HG03103 (cell line): ENCODE data around the gene UBE2R2.

ENCODE experiments used
- ATAC-seq: cut with Tn5 transposase; IDR thresholded peaks from one replicate; pipeline ENCODE4 v1.9.1; 2021; ENCODE audit warnings: low read depth; ENCODE audit not compliant: unreplicated experiment

The UBE2R2 gene

DNA sequence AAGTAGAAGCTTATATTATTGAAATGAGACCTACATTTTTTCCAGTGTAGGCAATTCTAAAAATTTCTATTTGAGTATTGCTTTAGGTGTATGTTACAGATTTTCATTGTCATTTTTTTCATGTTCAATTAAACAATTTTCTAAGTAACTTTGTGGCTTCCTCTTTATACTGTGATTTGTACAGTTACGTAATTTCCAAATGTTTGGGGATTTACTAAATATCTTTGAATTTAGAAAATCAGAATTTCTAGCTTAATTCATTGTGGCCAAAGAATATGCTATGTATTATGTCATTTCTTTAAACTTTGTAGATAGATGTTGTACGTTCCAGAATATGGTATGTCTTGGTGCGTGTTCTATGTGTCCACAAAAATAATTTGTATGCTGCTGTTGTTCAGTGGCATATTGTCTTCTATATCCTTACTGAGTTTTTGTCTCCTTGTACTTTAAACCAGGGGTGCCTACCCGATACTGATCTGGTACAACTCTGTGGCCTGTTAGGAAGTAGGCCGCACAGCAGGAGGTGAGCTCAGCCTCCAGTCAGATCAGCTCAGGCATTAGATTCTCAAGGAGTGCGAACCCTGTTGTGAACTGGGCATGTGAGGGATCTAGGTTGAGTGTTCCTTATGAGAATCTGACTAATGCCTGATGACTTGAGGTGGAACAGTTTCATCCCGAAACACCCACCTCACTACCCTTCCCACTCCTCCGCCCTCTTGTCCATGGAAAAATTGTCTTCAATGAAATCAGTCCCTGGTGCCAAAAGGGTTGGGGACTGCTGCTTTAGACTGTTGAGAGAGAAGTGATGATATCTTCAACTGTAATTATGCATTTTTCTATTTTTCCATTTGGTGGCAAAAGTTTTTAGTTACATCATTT, 63.5 kb downstream of the UBE2R2 start:
- no peak for ATAC-seq

DNA sequence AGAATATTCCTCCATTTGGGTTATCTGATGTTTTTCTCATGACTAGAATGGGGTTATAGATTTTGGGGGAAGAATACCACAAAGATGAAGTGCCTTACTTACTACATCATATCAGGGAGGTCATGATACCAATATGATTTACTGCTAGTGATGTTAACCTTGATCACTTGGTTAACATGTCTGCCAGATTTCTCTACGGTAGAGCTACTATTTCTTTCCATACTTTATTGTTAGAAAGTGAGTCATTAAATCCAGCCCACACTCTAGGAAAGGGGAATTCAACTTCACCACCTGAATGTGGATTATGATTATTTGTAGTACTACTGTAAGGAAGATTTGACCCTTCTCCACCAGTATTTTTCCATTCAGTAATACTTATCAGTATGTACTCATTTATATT, 64.7 kb downstream of the UBE2R2 start:
- ATAC-seq: no peak

DNA sequence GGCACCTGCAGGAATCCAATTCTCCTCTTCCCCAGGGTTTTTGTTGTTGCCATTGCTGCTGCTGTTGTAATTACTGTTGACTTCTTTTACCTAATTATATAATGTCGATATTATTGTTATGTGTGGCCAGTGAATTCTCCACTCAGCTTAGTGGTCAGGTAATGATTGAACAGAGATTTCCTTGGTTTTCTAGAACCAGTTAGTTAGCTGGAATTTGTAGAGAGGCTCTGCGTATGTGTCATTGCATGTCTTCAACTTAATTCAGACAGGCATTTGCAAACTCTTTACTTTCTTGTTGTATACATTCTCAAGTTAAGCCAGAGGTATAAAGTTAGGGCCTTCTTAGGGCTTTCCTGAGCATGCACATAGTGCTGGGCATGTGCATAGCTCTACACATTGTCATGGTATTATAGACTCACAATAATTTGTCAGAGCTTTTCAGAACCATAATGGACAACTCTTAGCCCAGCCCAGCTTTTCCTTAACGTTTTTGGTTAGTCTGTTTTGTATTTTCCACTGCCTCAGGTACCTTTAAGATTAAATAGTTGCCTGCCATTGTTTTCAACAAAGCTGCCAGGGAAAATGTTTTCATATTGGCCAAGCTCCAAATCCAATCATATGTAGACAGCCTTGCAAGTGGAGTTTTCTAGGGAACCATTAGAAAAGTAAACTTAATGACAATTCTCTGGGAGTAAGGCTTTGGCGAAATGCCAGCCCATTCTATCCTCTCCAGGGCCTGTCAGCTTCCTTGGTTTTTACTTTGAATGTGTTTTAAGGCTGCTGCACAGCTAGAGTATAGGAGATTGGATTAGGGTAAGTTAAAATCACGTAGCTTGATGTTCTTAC, 68.1 kb downstream of the UBE2R2 start:
- ATAC-seq: no peak

DNA sequence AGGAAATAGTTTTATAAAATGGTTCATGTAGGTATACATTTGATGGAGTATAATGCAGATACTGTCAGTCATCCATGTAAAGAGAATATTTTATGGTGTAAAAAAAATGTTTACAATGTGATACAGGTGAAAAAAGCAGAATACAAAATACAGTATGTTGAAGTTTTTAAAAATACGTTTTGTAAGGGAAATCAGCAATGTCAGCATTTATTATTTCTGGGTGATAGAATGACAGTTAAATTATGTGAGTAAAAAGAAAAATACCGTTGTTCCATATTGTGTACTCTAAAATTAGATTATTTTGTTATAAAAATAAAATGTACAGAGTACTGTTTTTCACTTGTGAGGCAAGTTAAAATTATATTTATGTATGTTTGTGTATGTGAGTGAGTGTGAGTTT, 69.0 kb downstream of the UBE2R2 start:
- ATAC-seq: no peak

DNA sequence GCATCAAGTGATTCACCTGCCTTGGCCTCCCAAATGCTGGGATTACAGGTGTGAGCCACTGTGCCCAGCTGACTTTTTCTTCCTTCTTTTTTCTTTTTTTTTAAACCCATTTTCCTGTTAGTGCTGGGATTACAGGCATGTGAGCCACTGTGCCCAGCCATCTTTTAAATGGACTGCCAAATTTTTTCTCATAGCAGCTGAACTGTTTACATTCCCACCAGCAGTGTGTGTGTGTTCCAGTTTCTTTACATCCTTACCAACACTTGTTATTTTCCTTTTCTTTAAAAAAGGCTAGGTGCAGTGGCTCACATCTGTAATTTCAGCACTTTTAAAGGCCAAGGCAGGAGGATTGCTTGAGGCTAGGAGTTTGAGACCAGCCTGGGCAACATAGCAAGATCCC, 76.9 kb downstream of the UBE2R2 start:
- ATAC-seq: no peak

DNA sequence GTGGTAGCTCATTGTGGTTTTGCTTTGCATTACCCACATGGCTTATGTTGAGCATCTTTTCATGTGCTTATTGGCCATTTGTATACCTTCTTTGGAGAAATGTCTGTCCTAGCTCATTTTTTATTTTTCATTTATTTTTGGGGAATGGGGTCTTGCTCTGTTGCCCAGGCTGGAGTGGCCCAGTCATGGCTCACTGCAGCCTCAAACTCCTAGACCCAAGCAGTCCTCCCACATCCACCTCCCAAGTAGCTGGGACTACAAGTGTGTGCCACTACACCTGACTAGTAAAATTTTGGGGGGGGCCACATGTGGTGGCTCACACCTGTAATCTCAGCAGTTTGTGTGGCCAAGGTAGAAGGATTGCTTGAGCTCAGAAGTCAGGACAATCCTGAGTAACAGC, 77.4 kb downstream of the UBE2R2 start:
- no peak for ATAC-seq

DNA sequence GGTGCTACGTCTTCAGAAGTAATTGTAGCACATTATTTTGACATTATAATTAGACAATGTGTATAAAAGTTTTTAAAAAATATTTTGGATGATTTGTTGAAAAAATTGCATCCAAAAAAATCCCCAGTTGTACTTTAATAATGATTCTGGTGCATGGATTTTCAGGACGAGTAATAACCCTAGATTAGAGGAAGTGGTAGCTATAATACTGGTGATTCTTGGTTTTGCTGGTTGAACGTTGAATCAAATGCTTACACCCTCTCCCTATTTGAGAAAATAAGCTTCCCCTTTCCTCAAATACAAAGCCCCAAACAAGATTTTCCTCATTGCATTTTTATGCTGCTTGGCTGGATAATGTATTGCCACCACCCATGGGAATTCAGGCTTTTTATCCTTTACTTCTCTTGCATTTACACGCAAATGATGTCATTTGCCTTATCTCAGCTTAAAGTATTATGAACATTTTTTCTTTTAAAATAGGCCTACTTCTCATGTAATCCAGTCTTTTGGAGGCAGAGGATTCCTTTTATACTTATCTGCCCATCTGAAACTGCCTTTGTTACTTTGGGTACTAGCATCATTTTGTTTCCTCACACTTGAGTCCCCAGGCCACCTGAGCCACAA, 86.3 kb downstream of the UBE2R2 start:
- no peak for ATAC-seq

DNA sequence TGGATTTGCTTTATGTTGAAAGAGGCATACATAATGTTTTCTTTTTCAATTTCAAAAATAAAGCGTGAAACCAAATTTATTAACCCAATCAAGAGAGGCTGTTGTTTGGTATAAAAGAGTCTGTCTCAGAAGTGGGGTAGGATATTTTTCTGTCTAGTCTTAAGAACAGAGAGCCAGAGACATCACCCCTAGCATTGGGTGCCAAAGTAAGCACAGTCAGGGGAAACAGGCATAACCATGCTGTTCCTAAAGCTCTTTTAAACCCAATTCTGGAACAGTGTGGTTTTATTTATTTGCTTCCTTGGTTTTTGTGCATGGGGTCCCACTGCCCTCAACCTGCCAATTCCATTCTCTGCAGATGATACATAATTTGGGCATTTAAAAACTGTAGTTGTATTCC, 88.2 kb downstream of the UBE2R2 start:
- no peak for ATAC-seq

DNA sequence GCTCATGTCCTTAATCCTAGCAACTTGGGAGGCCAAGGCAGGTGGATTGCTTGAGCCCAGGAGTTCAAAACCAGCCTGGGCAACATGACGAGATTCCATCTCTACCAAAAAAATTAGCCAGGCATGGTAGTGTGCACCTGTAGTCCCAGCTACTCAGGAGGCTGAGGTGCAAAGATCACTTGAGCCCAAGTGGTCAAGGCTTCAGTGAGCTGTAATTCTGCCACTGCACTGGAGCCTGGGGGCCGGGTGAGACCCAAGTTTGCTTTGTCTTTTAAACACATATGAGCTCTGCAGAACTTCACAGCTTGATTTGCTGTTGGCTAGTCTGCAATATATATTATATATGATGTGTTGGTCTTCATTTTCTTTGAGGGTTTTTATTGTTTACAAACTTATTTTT, 89.8 kb downstream of the UBE2R2 start:
- ATAC-seq: no peak

DNA sequence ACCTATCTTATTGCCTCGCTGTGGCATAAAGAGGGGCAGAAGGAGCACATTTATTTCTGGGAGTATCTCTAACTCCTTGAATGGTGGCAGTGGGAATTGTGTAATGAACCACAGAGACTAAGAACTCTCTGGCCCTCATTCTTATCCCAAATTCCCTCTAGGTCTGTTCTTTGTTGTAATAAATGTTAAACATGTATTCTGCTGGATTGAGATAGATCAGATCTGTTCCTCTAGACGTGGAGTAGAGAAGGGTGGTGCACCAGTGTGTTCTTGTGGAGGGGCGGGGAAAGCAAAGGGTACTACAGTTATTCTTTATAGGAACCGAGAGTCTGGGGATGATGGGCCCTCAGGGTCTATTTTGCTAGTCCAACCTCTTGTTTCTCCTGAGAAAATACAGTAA, 90.4 kb downstream of the UBE2R2 start:
- ATAC-seq: no peak

DNA sequence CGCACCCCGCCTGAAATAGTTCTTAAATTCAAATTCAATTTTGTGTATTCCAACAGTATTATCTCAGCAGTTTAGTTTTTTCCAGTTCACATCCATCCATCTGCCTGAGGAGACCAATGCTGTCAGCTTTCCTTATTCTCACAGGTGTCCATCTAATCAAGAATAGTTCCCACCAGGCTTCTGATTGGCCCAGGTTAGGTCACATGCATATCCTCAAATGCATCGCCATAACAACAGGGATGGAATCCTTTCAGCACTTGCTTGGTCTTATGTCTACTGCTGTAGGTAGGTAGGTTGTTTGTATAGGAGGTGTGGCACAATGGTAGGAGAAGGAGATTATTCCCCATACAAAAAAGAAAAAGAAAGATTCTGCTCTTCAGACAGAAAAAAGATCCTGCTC, 91.2 kb downstream of the UBE2R2 start:
- no peak for ATAC-seq

DNA sequence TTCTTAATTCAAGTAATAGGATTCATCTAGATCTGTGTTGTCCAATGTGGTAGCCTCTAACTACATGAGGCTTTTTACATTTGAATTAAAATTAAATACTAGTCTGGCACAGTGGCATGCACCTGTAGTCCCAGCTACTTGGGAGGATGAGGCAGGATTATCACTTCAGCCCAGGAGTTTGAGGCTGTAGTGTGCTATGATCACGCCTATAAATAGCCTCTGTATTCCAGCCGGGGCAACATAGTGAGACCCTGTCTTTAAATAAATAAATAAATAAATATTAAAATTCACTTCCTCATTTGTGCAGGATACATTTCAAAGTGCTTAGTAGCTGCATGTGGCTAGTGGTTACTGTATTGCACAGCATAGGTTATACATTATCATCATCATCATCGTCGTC, 91.8 kb downstream of the UBE2R2 start:
- no peak for ATAC-seq

DNA sequence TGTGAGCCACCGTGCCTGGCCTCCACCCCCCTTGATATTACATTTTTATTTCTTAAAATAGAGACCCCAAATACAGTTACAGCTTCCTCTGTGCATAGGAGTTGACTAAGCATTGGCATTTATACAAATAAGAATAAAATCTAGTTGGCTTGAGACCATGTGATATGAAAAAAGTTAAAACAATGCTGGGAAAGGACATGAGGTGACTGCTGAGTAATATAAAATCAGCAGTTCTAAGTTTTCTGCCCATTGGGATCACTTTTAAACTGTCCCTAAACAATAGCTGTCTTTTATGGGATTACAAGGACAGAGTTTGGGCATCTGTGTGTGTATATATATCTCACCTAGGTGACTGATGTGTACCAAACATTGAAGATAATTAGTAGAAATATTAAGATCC, 96.6 kb downstream of the UBE2R2 start:
- no peak for ATAC-seq

DNA sequence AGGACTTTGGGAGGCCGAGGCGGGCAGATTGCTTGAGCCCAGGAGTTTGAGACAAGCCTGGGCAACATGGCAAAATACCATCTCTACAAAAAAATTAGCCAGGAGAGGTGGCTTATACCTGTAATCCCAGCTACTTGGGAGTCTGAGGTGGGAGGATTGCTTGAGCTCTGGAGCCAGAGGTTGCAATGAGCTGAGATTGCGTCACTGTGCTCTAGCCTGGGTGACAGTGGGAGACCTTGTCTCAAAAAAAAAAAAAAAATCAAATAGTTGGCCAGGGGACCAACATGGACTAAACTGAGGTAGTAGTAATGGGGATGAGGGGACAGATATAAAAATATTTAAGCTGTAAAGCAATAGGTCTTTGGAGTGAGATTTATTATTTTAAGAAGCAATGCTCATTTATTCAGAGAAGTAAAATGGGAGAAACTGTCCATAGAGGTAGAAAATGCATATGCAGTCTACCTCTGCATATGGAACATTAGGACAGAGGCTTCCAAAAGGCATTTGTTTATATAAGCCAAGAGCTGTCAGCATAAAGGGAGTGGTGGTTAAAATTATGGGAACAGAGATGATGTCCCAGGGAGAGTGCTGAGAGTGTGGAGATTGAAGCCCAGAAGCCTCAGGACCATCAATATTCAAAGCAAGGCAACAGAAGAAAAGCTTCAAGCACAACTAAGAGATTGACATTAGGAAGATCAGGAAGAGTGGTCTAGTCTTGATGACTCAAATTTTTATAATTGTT, 98.1 kb downstream of the UBE2R2 start:
- no peak for ATAC-seq

DNA sequence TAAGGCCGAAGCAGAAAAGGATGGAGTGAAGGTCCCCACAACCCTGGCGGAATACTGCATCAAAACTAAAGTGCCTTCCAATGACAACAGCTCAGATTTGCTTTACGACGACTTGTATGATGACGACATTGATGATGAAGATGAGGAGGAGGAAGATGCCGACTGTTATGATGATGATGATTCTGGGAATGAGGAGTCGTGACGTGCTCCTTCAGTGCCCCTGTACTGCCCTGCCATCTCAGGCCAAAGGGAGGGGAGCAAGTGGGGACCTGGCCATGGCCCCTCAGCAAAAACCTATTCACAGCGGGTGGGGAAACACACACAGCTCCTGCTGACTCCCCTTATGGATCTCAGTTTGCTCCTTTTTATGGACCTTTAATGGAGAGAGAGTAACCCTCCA, 100.1 kb downstream of the UBE2R2 start:
- ATAC-seq: no peak

DNA sequence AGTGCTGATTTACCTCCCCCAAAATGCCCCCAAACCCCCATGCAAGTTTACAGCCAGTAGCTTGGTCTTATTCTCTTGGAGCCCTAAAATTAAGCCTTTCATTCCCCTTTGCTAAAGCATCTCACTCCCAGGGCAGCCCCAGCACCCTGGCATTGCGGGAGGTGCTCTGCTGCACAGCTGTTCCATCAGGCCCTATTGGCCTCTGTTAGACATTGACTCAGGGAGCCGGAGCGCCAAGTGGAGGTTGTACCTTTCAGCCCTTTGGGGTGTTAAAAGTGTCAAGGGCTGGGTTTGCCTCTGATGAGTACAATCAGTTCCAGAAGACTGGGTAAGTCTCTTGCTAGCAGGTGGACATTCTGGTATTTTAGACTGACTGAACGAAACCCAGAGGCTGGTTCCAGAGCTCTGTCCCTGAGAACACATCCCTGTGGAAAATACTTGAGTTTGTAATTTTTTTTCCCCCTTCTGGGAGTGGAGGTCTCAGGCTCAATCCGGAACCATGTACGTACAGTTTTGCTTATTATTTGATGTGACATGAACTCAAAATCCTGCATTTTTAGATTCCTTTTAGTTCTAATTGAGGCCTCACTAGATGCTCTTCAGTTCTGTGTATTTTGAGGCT, 102.4 kb downstream of the UBE2R2 start:
- no peak for ATAC-seq

DNA sequence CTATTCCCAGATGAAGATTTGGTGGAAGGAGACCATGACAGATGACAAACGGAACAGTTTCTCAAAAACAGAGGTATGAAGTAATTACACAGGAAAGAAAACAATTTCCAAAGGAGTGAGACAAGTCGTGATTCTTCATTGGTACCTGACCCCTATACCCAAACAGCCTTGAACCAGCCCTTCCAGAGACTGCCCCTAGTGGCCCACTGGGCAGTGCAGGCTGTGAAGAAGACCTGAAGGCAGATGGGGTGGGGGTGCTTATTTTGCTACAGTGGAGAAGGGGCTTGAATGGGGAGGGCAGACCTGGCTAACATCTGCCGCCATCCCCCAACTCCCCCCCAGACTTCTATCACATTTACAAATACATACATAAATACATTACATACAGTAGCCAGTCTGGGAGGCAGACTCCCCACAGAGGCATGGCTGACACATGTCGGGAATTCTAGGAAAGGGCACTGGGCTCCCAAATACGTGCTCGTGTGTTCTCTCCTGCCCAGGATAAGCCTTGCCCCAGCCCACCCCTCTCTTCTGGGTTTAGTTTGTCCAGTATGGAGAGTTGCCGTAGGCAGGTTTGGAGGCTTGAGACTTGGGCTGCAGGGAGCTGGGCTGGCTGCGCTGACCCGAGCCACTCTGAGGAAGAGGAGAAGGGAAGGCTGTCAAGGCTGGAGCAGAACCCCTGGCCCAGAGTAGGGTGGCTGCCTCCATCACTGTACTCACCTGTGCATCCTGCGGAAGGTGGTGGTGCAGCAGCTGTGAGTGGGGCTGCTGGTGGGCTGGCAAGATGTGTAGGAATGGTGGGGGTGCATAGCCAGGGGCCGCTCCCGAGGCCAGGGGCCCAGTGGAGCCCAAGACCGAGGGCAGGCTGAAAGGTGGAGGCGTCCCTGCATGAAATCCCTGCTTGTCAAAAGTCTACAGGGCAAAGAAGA, 105.3 kb downstream of the UBE2R2 start:
- ATAC-seq: no peak

DNA sequence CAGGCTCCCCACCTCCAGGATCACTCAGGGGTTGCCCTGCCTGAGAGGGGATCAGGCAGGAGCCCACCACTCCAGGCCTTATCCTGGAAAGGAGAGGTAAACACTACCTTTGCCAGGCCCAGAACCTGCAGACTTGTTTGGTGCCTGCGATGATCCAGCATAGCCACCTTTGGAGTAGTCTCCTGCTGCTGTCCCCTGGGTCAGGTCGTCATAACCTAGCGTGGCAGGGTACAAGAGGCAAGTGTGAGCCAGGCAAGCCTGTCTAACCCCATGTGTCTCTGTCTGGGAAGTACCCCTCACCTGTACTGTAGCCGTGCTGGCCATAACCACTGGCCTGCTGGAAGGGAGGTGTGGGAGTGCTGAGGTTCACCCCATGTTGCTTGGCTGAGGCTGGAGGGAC, 106.1 kb downstream of the UBE2R2 start:
- no peak for ATAC-seq

DNA sequence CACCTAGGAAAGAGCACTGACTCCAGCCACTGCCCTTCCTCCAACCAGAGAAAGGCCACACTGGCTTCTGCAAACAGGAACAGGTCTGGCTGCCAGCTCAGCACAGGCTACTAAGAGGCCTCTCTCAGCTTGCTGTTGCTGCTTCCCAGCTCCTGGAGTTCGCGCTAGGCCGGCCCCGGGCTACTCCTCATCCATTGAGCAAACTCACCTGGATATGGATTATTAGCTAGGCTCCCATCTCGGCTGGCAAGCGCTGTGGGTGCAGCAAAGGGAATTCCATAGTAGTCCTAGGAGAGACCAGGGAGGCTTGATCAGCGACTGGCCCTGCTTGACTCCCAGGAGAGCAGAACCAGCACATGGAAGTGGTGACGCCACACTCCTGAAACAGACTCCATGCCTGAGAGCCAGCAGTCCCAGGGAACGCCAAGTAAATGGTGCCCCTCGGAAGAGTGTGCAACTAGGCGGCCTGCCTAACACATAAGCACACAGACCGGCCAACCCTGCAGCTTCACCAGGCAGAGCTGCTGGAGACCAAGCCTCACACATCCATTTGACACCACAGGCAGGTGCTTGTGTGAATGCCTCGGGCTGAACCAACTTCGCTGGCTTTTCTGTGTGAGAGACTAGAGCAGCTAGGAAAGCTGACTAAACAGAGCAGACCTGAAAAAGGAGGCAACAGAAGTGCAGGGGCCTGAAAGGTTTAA, 107.2 kb downstream of the UBE2R2 start:
- no peak for ATAC-seq
